WERI-Rb-1 (cell line): Measurements from ENCODE around the gene DSC3.

ENCODE experiments used
- DNase-seq: peaks from one replicate; pipeline ENCODE4 v3.0.0-alpha.2; 2020
- H3K27ac ChIP-seq: fragments of 250-450 bp; sonication (Bioruptor Pico); 2 replicates; pipeline ENCODE4 v1.5.1; 2020; ENCODE audit warnings: mild to moderate bottlenecking, moderate library complexity
- H3K27me3 ChIP-seq: fragments of 250-450 bp; sonication (Bioruptor Pico); 2 replicates; pipeline ENCODE4 v1.5.1; 2021; ENCODE audit warnings: mild to moderate bottlenecking, low read depth, moderate library complexity; ENCODE audit not compliant: insufficient read depth, severe bottlenecking
- H3K36me3 ChIP-seq: fragments of 250-450 bp; sonication (Bioruptor Pico); 2 replicates; pipeline ENCODE4 v1.5.1; 2020; ENCODE audit warnings: mild to moderate bottlenecking, moderate library complexity
- H3K4me3 ChIP-seq: 2 replicates; pipeline ENCODE4 v1.5.1; 2011; ENCODE audit warnings: low read depth, mild to moderate bottlenecking, control low read depth, low read length
- H3K9me3 ChIP-seq: fragments of 250-450 bp; sonication (Bioruptor Pico); 2 replicates; pipeline ENCODE4 v1.5.1; 2021; ENCODE audit warnings: mild to moderate bottlenecking, moderate library complexity; ENCODE audit not compliant: severe bottlenecking
- CTCF ChIP-seq: IDR thresholded peaks from 2 replicates; pipeline ENCODE4 v1.5.1; 2011; ENCODE audit warnings: low read depth, mild to moderate bottlenecking, control low read depth, inconsistent platforms, low read length

Gene DSC3

GRCh38 chr18:30965237-30965636 is 77.3 kb downstream of the DSC3 start:
- no peaks in the 10 kb centered on the region for H3K9me3 ChIP-seq

DNA sequence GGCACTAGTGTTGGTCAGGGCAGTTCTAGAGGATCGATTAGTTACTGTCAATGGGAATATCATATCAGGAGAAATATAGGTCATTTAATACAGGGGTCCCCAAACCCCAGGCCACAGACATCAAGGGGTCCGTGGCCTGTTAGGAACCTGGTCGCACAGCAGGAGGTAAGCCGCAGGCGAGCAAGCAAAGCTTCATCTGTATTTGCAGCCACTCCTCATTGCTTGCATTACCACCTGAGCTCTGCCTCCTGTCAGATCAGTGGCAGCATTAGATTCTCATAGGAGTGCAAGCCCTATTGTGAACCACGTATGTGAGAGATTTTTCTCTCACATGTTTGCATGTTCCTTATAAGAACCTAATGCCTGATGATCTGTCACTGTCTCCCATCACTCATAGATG is 81.9 kb downstream of the DSC3 start:
- H3K27me3 ChIP-seq, result peaks cover 19% of the 10 kb centered on the region
- TF ChIP-seq CTCF, result no peak
- no peaks in the 10 kb centered on the region for H3K36me3 ChIP-seq
- H3K4me3 ChIP-seq, result no peak overlapping the region
- no peak for DNase-seq
- H3K9me3 ChIP-seq, result no peaks in the 10 kb centered on the region
- H3K27ac ChIP-seq, result no peak overlapping the region

More at GRCh38 chr18:30965237-30965636, 77.3 kb downstream of the DSC3 start:
- no peak for TF ChIP-seq CTCF
- DNase-seq, result no peak
- Histone ChIP-seq H3K36me3 (no peaks in the 10 kb centered on the region), H3K27me3 (no peaks in the 10 kb centered on the region), H3K4me3 (no peak overlapping the region), H3K27ac (no peak overlapping the region)

- H3K27ac ChIP-seq, result no peak overlapping the region
- no peaks in the 10 kb centered on the region for H3K36me3 ChIP-seq
- no peak for TF ChIP-seq CTCF
- no peaks in the 10 kb centered on the region for H3K9me3 ChIP-seq
- no peak overlapping the region for H3K4me3 ChIP-seq
- DNase-seq, result no peak
- peaks cover 37% of the 10 kb centered on the region for H3K27me3 ChIP-seq
Observed at GRCh38 chr18:30957066-30957465, 85.5 kb downstream of the DSC3 start.

- TF ChIP-seq CTCF, result no peak
- Histone ChIP-seq H3K36me3 (no peaks in the 10 kb centered on the region), H3K4me3 (no peak overlapping the region), H3K9me3 (no peaks in the 10 kb centered on the region), H3K27me3 (peaks cover 49% of the 10 kb centered on the region), H3K27ac (no peak overlapping the region)
- no peak for DNase-seq
Observed at GRCh38 chr18:30954262-30954661, 88.3 kb downstream of the DSC3 start.

DNA sequence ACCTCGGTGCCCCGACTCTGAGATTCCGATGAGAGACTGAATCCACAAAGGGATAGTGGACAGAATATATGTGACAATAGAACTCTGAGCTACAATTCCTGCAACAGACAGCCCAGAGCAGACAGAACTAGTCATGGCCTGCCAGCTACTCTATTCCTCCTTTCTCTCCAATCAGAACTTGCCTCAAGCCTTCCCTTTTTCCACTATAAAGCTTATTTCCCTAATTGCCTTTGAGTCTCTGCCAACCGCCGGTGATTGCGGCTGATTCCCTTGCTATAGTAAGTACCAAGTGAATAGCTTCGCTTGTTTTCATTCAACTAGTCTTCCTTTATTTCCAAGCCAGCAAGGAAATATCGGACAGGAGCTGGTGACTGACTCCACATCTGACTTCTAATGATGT is 96.8 kb downstream of the DSC3 start:
- Histone ChIP-seq H3K36me3 (no peaks in the 10 kb centered on the region), H3K4me3 (no peak overlapping the region), H3K27me3 (peaks cover 16% of the 10 kb centered on the region), H3K9me3 (peaks cover 7% of the 10 kb centered on the region), H3K27ac (no peak overlapping the region)
- DNase-seq, result no peak
- TF ChIP-seq CTCF, result no peak

DNA sequence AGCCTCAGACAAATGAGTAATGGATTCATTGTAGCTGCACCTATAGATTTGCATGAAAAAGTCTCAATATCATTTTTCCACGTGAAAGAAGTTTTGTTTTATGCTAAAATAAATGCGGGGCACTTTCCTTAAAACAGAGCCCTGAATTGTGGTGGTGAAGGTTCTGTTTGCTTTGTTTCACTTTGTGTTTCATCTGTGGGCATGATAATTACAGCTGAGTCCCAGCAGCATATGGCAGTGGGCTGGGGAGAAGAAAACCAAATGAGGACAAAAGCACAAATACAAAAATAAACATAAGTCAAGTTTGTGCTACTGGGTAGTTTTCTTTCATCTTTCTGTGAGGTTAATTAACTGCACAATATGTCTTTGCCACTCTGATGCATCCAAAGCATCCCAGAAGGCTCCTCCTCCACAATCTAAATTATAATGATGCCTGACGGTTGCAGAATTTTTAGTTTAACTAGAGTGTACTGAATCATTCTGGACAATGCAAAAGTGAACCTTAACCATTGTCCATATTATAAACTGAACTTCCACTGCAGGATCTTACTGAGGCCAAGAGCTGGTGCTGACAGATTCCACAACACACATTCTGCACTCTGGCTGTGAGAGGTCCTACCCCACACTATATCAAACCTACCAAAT is 97.6 kb downstream of the DSC3 start:
- Histone ChIP-seq H3K27me3 (peaks cover 16% of the 10 kb centered on the region), H3K4me3 (no peak overlapping the region), H3K9me3 (peaks cover 8% of the 10 kb centered on the region), H3K27ac (no peak overlapping the region), H3K36me3 (no peaks in the 10 kb centered on the region)
- no peak for DNase-seq
- TF ChIP-seq CTCF, result no peak
